Measurements from ENCODE around the gene MYADML2. TPM values are rescaled to one million over a fixed set of nuclear protein-coding genes. Genes with fewer than 3 reads are reported as not detected.

The MYADML2 gene
- polyA plus RNA-seq, 1 donor: 0.07 TPM

DNA sequence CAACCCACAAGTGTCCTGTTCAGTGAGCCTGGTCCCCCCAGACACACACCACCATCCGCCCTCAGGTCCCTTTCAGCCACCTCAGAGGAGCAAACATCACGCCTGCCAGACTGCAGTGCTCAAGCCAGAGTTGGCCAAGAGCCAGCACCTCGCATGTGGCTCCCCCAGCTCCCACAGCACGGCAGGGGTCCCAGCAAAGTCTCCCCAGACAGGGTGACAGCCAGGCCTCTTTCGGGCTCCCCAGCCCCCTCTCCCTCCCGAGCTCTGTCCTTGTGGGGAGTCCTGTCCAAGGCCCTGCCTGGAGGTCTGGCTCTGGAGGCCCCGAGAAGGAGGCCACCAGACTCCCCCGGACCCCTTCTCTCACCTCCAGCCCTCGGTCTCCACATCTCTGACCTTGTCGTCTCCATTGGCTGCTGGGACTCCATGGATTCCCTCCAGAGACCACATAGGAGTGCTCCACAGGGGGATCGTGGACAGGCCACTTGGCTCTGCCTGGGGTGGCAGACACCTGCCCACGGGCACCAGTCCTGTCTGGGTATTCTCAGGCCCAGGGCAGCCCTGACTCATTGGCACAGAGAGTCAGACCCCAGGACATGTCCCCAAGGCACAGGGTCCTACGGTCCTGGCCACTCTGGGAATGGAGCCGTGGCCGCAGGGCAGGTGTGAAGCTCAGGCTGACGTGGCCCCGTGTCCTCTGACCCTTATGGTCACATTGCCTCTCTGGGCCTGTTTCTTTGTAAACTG, 1.8 kb upstream of the MYADML2 start:
- Histone ChIP-seq H3K27me3 (ENCODE audit: control insufficient read depth, insufficient read depth, low read length) (peaks cover 5% of the 10 kb centered on the region), H3K36me3 (ENCODE audit: control insufficient read depth, insufficient read depth, low read length) (no peaks in the 10 kb centered on the region), H3K27ac (ENCODE audit: low read length) (no peak overlapping the region), H3K4me1 (ENCODE audit: control insufficient read depth, insufficient read depth, low read length) (no peaks in the 10 kb centered on the region), H3K9me3 (ENCODE audit: control insufficient read depth, low read depth, low read length) (no peaks in the 10 kb centered on the region), H3K4me3 (ENCODE audit: low read length) (no peak overlapping the region)
- DNase-seq: no peak
- 100% methylated on average over 2 of the region's 17 CpGs for WGBS (ENCODE audit: insufficient coverage, low lambda C conversion rate)

- H3K4me1 ChIP-seq (ENCODE audit: control insufficient read depth, insufficient read depth, low read length): no peaks in the 10 kb centered on the region
- peaks cover 6% of the 10 kb centered on the region for H3K9me3 ChIP-seq (ENCODE audit: control insufficient read depth, low read depth, low read length)
- H3K27me3 ChIP-seq (ENCODE audit: control insufficient read depth, insufficient read depth, low read length): peaks cover 8% of the 10 kb centered on the region
- WGBS (ENCODE audit: insufficient coverage, low lambda C conversion rate): 100% methylated on average over 1 of the region's 9 CpGs
- H3K4me3 ChIP-seq (ENCODE audit: low read length): no peak overlapping the region
- no peaks in the 10 kb centered on the region for H3K36me3 ChIP-seq (ENCODE audit: control insufficient read depth, insufficient read depth, low read length)
- no peak overlapping the region for H3K27ac ChIP-seq (ENCODE audit: low read length)
- no peak for DNase-seq
Observed at GRCh38 chr17:81944858-81945257, 2.2 kb downstream of the MYADML2 start.

- Histone ChIP-seq H3K27ac (ENCODE audit: low read length) (no peak overlapping the region), H3K4me3 (ENCODE audit: low read length) (no peak overlapping the region), H3K9me3 (ENCODE audit: control insufficient read depth, low read depth, low read length) (peaks cover 6% of the 10 kb centered on the region), H3K27me3 (ENCODE audit: control insufficient read depth, insufficient read depth, low read length) (peaks cover 8% of the 10 kb centered on the region), H3K4me1 (ENCODE audit: control insufficient read depth, insufficient read depth, low read length) (peaks cover 2% of the 10 kb centered on the region), H3K36me3 (ENCODE audit: control insufficient read depth, insufficient read depth, low read length) (no peaks in the 10 kb centered on the region)
- no CpG with 5 or more reads among the region's 12 CpGs for WGBS (ENCODE audit: insufficient coverage, low lambda C conversion rate)
- no peak for DNase-seq
Observed at GRCh38 chr17:81942167-81942553, 4.9 kb downstream of the MYADML2 start.

DNA sequence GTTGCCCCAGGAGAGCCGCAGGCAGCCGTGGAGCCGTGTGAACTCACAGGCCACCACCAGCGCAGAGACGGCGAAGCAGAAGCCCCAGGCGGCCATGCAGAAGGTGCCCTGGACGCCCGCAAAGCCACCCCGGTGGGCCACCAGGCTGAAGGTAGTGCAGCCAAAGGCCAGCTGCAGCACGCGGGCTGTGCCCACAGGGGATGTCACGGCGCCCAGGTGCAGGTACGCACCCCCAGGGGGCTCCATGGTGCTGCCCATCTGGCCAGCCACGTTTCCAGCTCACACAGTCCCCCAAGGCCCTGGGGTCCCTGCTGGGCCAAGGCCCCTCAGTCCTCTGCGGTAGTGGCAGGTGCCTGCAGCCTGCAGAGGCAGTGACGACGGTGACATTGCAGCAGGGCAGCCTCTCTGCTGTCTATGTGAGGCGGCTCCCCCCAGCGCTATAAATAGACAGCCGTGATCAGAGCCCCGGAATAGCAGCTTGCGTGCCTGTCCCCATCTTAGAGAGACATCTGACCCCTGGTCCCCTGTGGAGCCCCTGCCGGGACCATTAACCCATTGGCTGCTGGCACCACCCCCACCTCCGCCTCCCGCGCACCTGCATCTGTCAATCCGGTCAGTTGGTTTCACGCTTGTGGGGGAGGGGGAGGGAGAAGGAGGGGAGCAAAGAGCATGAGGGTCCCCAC, 5.4 kb downstream of the MYADML2 start:
- Histone ChIP-seq H3K27me3 (ENCODE audit: control insufficient read depth, insufficient read depth, low read length) (peaks cover 8% of the 10 kb centered on the region), H3K27ac (ENCODE audit: low read length) (no peak overlapping the region), H3K36me3 (ENCODE audit: control insufficient read depth, insufficient read depth, low read length) (no peaks in the 10 kb centered on the region), H3K4me1 (ENCODE audit: control insufficient read depth, insufficient read depth, low read length) (peaks cover 5% of the 10 kb centered on the region), H3K9me3 (ENCODE audit: control insufficient read depth, low read depth, low read length) (peaks cover 6% of the 10 kb centered on the region), H3K4me3 (ENCODE audit: low read length) (no peak overlapping the region)
- DNase-seq: no peak
- WGBS (ENCODE audit: insufficient coverage, low lambda C conversion rate): 0% methylated on average over 1 of the region's 30 CpGs

GRCh38 chr17:81940538-81941483, 6.2 kb downstream of the MYADML2 start:
- Histone ChIP-seq H3K27ac (ENCODE audit: low read length) (no peak overlapping the region), H3K9me3 (ENCODE audit: control insufficient read depth, low read depth, low read length) (peaks cover 6% of the 10 kb centered on the region), H3K36me3 (ENCODE audit: control insufficient read depth, insufficient read depth, low read length) (no peaks in the 10 kb centered on the region), H3K4me1 (ENCODE audit: control insufficient read depth, insufficient read depth, low read length) (peaks cover 8% of the 10 kb centered on the region), H3K27me3 (ENCODE audit: control insufficient read depth, insufficient read depth, low read length) (peaks cover 8% of the 10 kb centered on the region), H3K4me3 (ENCODE audit: low read length) (no peak overlapping the region)
- no CpG with 5 or more reads among the region's 56 CpGs for WGBS (ENCODE audit: insufficient coverage, low lambda C conversion rate)
- no peak for DNase-seq

- Histone ChIP-seq H3K9me3 (ENCODE audit: control insufficient read depth, low read depth, low read length) (peaks cover 6% of the 10 kb centered on the region), H3K4me3 (ENCODE audit: low read length) (no peak overlapping the region), H3K36me3 (ENCODE audit: control insufficient read depth, insufficient read depth, low read length) (no peaks in the 10 kb centered on the region), H3K27ac (ENCODE audit: low read length) (no peak overlapping the region), H3K27me3 (ENCODE audit: control insufficient read depth, insufficient read depth, low read length) (peaks cover 8% of the 10 kb centered on the region), H3K4me1 (ENCODE audit: control insufficient read depth, insufficient read depth, low read length) (peaks cover 8% of the 10 kb centered on the region)
- DNase-seq: no peak
- no CpG with 5 or more reads among the region's 21 CpGs for WGBS (ENCODE audit: insufficient coverage, low lambda C conversion rate)
Observed at GRCh38 chr17:81939881-81940385, 7.1 kb downstream of the MYADML2 start.

- Histone ChIP-seq H3K4me3 (ENCODE audit: low read length) (no peak overlapping the region), H3K36me3 (ENCODE audit: control insufficient read depth, insufficient read depth, low read length) (no peaks in the 10 kb centered on the region), H3K9me3 (ENCODE audit: control insufficient read depth, low read depth, low read length) (peaks cover 6% of the 10 kb centered on the region), H3K27me3 (ENCODE audit: control insufficient read depth, insufficient read depth, low read length) (peaks cover 8% of the 10 kb centered on the region), H3K4me1 (ENCODE audit: control insufficient read depth, insufficient read depth, low read length) (peaks cover 8% of the 10 kb centered on the region), H3K27ac (ENCODE audit: low read length) (no peak overlapping the region)
- no CpG with 5 or more reads among the region's 15 CpGs for WGBS (ENCODE audit: insufficient coverage, low lambda C conversion rate)
- DNase-seq: no peak
Observed at GRCh38 chr17:81939218-81939617, 7.8 kb downstream of the MYADML2 start.

DNA sequence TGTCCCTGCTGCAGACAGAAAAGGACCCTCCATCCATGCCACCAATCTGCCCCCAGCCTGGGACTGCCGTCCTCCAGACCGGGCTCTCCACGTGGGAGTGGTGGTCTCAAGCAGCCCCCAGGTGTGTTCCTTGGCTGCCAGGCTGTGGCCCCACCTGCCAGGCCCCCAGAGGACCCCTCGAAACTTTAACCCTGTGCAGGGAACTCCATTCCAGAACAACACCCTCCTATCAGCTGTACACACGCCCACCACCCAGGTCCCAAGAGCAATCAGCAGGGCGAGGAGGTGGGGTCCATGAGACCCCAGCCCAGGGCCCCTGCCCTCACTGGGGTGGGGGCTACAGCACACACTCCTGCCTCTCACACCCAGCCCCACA, 11.3 kb downstream of the MYADML2 start:
- no peak for DNase-seq
- Histone ChIP-seq H3K4me1 (ENCODE audit: control insufficient read depth, insufficient read depth, low read length) (peaks cover 8% of the 10 kb centered on the region), H3K4me3 (ENCODE audit: low read length) (no peak overlapping the region), H3K36me3 (ENCODE audit: control insufficient read depth, insufficient read depth, low read length) (peaks cover 2% of the 10 kb centered on the region), H3K9me3 (ENCODE audit: control insufficient read depth, low read depth, low read length) (no peaks in the 10 kb centered on the region), H3K27me3 (ENCODE audit: control insufficient read depth, insufficient read depth, low read length) (no peaks in the 10 kb centered on the region), H3K27ac (ENCODE audit: low read length) (no peak overlapping the region)
- WGBS (ENCODE audit: insufficient coverage, low lambda C conversion rate): no CpG with 5 or more reads among the region's 6 CpGs

- H3K4me1 ChIP-seq (ENCODE audit: control insufficient read depth, insufficient read depth, low read length): peaks cover 8% of the 10 kb centered on the region
Observed at GRCh38 chr17:81934850-81935708, 12.0 kb downstream of the MYADML2 start.

More at GRCh38 chr17:81934850-81935708, 12.0 kb downstream of the MYADML2 start:
- H3K27ac ChIP-seq (ENCODE audit: low read length): no peak overlapping the region
- no peaks in the 10 kb centered on the region for H3K27me3 ChIP-seq (ENCODE audit: control insufficient read depth, insufficient read depth, low read length)
- no peak for DNase-seq
- H3K9me3 ChIP-seq (ENCODE audit: control insufficient read depth, low read depth, low read length): no peaks in the 10 kb centered on the region
- H3K36me3 ChIP-seq (ENCODE audit: control insufficient read depth, insufficient read depth, low read length): peaks cover 2% of the 10 kb centered on the region
- no CpG with 5 or more reads among the region's 38 CpGs for WGBS (ENCODE audit: insufficient coverage, low lambda C conversion rate)
- H3K4me3 ChIP-seq (ENCODE audit: low read length): no peak overlapping the region

Measured in large intestine (tissue), 3 donors.